CD4-positive, alpha-beta T cell treated with Interleukin-6 for 4 hours (primary cell): ENCODE results near the gene FEN1.

Experiments used
- DNase-seq: peaks from one replicate; pipeline ENCODE4 v3.0.0-alpha.2; 2020; ENCODE audit warnings: mixed read lengths

Gene FEN1

DNA sequence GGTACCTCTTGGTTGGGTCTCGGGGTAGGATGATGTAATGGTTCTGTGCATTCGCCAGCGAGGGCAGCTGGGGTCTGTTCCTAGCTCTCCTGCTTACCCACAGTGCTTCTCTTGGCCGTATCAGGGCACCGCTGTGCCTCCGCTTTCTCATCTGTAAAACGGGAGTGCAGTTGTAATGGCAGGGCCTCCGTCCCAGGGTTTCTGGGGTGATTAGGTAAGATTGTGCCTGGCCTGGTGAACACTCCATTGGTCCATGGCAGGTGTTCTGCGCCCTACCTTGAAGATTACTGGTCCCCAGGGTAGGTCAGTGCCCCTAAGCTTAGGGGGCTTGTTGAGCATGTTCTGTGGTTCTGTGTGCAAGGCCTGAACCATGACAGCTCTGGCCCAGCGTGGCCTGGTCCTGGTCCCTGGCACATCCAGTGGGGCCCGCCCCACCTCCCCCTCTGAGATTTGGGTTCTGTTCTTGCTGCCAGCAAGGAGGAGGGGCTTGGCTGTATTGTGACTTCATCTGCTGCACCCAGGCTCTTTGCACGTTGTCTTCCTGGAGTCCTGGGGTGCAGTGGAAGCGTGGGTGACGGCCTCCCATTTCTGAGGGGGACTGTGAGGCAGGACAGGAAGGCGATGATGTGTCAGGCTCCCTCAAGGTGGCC is 35.4 kb upstream of the FEN1 start:
- no peak for DNase-seq

DNA sequence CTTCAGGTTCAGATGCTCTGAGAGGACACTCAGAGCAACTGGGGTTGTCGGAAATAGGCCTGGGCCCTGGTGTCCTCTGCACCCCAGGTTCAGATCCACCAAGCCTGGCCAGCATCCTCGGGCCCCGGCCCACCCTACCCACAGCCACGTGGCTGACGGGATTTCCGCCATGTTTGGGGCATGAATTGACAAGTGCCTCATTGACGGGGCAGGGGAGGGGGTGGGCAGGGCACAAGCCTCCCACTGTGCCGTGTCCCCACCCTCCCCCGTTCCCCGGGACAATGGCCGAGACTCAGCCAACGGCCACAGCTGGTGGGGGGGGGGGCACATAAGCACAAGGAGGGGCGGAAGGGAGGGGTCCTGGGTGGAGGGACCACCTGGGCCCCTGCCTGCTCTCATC is 31.8 kb upstream of the FEN1 start:
- no peak for DNase-seq

DNA sequence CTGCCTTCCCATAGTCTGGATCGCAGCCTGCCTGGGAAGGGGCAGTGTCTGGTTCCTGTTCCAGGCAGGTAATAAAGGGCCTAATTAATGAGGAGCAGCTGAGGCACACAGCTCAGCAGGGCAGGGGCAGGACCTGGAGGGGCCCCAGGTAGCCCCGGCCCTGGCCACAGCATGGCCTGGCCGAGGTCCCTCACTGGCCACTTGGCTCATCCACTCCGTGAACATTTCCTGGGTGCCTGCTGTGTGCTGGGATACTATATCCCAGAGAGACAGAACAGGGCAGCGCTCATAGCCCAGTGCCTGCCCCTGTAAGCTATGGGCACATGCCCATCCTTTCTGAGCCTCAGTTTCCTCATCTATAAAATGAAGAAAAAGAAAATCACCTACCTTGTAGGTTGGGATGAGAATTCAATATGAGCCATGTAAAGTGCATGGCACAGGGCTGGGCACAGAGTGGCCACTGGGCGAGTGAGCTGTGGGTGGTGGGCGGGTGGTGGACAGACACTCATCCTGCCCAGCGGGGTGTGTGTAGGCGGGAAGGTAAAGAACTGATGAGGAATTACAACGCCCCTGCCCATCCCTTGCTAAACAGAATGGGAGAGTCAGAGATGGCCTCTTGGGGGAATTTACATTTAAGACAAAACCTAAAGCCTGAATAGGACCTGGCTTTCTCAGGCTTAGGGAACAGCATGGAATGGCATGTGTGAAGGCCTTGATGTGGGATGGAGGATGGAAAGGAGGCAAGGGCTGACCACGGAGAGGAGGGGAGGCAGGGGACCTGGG is 31.1 kb upstream of the FEN1 start:
- no peak for DNase-seq

DNA sequence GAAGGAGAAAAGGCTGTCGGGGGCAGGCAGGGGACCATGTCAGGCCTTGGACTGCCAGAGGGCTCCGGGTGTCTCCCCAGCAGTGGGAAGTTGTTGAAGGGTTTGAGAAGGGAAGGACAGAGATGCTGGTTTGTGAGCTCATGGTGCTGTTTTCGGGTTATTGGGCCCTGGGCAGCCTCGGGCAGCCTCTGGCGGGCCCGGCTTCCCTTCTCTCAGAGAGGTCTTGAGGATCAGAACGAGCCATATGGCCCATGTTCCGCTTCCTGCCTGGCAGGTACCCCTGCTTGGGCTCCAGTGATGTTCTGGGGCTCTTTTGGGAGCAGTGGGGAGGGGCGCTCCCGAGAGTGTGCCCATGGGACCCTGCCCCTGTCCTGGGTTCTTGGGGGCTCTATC is 30.5 kb upstream of the FEN1 start:
- DNase-seq = no peak

DNA sequence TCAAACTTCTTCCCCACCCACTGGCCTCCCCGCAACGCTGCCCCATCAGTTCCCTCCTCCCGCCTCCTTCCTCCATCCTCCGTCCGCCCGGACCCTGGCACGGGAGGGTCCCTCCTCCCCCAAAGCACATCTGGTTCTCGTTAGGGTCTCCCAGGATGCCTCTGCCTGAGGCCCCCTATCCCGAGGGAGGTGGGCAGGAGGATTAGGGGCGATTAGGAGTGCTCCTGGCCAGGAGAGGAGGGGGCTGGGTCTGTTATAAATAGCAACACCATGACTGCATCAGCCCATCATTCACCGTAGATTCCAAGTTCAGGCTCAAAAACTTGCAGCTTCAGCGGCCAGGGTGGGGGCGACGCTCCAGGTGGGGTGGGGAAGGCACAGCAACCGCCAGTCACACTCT is 29.9 kb upstream of the FEN1 start:
- DNase-seq = no peak

DNA sequence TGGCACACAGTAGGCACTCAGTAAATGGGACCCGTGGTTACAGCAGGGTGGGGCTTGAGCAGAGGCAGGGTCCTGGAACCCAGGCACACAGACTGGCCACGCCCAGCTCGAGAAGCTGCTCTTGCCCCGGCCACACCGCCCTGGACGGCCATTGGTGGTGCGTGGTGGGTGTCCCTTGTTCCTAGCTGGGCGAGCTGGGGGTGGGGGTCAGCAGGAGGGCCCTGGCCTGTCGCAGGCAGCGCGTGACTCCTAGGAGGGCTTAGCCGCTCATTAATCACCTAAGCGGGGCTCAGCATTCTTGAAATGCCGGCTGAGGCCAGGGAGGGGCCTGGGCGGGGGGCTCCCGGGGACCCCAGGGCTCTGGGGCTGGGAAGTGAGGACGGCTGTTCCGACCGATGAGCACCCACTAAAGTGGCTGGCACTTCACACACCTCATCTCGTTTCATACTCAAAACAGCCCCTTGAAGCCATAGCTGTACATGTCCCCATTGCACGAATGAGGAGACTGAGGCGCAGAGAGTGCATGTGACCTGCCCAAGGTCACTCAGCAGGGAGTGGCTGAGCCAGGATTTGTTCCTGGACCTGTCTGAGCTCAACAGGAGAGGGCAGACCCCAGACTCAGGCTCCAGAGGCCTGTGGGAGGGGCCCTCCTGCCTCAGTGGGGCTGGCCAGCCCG is 28.6 kb upstream of the FEN1 start:
- DNase-seq = no peak

DNA sequence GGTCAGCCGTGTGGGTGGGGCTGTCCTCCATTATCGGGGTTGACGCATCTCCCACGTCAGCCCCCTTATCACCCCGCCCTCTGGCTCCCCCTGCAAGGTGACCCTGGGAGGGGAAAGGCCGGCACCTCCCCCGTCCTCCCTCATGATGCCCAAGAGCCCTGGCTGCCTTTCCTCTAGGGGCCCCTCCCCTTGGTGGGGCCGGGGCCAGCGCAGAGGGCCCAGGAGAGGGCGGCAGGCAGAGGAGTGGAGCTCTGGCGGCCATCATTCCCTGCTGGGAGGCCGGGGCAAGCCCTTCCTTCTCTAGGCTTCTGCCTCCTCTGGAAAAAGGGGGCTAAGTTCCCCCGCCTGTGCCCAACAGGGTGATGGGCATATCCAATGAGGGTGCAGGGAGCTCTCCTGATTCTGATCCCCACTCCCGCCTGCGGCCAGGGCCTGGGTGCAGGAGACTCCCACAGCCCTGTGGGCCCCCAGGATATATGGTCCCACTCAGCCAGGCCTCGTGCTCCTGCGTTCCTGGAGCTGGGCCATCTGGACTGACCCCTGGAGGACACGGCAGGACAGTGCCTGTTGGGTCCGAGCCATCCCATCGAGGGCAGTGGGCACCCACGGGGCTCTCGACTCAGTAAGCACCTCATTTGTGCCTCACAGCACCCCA is 28.0 kb upstream of the FEN1 start:
- DNase-seq = no peak

DNA sequence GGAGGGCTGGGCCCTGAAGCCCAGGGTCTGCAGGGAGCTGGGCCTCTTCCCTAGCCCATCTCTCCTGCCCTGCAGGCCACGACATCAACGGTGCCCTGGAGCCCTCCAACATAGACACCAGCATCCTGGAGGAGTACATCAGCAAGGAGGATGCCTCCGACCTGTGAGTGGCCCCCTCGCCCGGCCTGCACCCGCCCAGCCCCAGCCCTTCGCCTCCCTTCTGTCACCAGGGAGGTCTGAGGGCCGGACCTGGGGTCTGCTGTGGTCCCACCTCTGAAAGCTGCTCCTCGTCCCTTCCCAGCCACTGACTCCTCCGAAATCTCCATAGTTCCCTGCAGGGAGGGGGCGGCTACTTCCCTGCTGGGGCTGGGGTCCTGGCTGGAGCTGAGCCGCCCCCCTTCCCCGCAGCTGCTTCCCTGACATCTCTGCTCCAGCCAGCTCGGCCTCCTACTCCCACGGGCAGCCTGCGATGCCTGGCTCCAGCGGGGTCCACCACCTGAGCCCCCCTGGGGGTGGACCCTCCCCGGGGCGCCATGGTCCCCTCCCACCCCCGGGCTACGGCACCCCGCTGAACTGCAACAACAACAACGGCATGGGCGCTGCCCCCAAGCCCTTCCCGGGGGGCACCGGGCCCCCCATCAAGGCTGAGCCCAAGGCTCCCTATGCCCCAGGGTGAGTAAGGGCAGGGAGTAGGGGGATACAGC is 27.0 kb upstream of the FEN1 start:
- DNase-seq = no peak

DNA sequence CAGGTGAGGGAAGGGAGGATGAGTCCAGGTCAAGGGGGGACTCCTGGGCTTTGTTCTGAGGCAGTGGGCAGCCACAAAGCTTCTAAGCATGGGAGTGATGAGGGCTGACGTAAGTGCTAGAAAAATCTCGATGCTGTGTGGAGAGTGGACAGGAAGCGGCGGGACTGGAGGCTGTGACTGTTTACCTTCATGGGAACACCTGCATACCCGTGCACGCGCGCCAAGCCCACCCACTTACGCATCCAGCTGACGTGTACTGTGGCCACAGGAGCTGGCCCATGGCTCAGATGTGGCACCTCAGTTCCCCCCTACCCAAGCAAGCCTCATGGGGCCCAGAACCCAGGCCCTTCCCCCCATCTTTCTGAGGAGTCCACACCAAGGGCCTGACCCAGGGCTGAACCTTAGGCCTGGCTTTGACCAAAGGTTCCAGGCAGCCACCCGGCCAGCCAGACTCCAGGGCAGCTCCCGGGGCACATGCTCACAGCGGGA is 26.3 kb upstream of the FEN1 start:
- DNase-seq = no peak

DNA sequence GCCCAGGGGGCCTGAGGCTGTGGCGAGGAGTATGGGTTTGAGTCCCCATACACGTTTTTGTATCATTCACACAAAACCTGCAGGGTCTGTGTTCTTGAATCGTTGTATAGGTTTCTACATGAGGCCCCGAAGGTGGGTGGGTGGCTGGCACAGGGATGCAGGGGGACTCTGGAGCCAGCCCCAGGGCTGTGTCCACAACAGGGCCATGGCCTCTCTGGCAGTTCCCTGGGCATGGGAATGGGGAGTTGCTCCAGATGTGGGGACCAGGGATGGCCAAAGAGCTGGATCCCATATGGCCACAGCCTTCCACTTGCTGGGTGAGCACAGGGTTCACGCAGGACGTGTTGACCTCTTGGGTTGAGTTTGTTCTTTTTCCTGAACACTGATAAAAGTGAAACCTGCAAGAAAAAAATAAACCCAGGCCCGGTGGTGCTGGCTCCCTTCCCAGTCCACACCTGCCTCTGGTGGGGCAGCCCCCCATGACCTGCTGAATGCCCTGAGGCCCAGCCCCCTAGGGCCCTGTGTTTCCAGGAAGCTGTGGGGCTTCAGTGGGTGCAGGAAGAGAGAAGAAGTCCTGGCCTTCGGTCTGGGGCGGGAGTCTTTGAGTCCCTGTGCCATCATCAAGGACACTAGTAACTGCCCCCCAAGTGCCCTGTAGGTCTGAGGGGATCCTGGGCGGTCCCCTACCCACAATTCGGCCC is 24.2 kb upstream of the FEN1 start:
- no peak for DNase-seq

DNA sequence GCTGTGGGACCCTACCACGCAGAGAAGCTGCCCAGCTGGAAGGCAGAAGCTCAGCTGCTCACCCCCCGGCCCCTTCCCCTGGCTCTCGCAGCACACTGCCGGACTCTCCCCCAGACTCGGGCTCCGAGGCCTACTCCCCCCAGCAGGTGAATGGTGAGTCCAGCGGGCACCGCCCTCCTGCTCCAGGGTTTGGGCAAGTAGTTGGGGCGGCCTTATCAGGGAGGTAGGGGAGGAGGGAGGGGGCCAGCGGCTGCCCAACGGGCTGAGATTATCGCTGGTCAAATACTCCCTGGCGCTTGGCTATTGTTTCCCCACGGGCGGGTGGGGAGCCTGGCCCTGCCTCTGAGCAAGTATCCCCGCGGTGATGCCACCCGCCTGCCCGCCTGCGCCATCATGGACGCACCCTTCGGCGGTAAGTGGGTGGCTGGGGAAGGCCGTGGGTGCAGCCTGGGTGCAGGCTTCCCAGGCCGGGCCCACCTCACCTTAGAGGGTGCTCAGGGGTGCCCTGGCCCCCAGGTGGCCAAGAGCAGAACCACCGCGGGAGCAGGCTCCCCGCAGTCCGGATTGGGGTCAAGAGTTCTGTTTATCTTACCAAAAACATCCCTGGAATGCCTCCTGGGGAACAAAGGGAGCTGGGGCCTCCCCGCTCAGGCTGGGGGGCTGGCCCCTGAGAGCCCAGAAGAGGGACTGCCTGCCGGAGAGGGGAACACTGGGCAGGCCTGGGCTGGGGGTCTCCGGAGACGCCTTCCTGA is 23.4 kb upstream of the FEN1 start:
- DNase-seq = no peak

DNA sequence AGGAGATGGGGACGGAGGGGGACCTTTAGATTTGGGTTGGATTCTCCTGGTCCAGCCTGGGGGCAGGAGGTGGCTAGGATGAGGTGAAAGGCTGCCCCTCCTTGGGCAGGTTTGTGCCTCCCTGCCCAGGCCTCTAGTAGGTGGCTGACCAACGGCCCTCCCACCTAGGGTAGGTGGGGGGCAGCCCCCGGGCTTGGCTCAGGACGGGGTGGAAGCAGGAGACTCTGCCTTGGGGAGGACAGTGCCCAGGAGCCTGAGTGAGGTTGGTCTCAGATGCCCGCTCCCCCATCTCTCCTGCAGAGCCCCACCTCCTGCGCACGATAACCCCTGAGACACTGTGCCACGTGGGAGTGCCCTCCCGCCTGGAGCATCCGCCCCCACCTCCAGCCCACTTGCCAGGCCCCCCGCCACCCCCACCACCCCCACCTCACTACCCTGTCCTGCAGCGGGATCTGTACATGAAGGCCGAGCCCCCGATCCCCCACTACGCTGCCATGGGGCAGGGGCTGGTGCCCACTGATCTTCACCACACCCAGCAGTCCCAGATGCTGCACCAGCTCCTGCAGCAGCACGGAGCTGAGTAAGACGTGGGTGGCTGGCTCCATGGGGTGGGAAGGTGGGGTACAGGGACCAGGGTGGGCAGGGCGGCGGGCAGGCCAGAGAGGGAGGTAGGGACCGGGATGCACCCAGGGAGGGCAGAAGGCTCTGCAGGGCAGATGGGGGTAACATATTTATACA is 22.6 kb upstream of the FEN1 start:
- no peak for DNase-seq

DNA sequence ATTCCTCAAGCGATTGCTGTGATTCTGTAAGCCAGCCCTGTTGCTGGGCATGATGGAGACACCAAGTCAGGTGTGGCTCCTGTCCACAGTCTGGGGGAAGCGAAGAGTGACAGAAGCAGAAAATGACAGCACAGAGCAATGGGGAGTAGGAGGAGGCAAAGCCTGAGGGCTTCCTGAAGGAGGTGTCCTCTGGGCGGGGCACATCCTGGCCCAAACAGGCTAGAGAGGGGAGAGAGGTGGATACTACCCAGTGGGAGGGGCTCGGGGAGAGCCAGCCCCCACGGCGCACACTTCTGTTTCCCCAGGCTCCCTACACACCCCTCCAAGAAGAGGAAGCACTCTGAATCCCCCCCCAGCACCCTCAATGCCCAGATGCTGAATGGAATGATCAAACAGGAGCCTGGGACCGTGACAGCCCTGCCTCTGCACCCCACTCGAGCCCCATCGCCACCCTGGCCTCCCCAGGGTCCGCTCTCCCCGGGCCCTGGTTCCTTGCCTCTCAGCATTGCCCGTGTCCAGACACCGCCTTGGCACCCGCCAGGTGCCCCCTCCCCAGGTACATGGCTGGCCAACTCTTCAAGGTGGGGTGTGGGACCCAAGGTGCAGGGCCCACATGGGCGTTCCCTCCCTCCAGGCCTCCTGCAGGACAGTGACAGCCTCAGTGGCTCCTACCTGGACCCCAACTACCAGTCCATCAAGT is 21.4 kb upstream of the FEN1 start:
- DNase-seq = no peak

DNA sequence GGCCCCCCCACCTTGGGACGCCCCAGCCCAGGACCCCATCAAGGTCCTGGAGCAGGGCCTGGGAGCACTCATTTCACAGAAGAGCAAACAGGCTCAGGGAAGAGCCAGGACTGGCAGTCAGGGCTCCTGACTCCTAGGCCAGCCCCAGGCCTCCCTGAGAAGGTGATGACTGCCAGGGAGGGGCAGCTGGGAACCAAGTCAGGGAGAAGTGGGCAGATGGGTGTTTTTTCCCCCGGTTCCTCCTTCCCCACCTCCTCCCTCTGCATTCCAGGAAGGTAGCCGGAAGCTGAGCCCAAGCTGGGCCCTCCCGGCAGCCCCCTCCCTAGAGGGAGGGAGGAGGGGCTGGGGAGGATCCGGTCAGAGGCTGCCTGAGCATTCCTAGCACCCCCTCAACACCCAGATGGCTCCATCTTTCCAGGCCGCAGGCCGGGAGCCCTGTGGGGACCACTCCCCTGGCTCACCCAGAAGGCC is 20.7 kb upstream of the FEN1 start:
- no peak for DNase-seq

DNA sequence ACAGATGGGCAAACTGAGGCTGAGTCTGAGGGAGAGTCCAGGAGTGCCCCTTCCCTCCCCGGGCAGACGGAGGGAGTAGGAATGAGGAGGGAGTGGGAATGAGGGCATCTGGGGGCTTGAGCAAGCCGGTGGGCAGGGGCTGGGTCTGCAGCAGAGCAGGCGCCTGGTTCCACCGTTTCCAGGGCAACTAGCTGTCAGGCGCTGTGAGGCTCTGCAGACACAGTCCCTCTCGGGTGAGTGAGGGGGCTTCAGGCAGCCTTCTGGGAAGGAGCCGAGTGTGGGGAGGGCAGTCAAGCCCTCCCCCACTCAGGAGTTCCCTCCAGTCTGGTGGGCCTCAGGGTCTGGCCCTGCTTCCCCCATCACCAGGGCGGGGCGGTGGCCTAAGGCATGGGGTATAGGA is 19.4 kb upstream of the FEN1 start:
- DNase-seq = no peak

DNA sequence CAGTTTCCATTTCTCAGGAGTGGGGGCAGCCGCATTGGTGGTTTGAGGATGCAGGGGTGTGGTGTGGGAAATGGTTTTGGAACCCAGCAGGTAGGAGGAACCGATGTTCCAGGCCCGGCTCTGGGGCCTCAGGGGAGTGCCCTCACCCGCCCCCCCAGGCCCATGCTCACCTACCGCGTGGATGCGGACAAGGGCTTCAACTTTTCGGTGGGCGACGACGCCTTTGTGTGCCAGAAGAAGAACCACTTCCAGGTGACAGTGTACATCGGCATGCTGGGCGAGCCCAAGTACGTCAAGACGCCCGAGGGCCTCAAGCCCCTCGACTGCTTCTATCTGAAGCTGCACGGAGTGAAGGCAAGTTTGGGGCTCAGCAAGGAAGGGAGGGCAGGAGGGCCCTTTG is 18.9 kb upstream of the FEN1 start:
- DNase-seq = no peak

DNA sequence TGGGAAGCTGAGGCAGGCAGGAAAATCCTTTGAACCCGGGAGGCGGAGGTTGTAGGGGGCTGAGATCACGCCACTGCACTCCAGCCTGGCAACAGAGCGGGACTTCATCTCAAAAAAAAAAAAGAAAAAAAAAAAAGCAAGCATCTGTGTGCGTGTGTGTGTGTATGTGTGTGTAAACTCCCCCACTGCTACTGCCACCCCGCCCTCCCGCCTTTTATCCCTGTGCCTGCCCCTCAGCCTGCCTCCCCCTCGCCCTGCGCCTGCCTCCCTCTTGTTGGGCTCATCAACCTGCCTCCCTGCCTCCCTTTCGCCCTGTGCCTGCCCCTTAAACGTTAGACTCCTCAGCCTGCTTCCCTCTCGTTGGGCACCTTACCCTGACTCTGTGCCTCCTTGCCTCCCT is 18.3 kb upstream of the FEN1 start:
- no peak for DNase-seq

DNA sequence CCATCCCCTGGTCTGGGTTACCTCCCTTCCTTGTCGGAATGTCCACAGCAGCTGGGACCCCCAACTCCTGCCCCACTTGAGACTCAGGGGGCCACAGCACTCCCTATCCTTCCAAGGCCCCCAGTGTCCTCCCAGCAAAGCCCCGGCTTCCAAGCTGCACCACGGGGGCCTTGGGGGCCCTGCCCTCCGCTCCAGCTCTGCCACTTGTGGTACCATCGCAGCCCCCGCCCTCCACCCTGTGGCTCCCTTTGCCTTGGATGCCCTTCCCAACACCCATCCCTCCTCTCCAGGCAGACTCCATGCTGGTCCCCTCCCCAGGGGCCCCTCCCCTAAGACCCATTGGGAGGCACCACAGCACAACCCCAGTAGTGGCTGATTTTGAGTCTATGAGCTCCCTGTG is 17.6 kb upstream of the FEN1 start:
- no peak for DNase-seq

DNA sequence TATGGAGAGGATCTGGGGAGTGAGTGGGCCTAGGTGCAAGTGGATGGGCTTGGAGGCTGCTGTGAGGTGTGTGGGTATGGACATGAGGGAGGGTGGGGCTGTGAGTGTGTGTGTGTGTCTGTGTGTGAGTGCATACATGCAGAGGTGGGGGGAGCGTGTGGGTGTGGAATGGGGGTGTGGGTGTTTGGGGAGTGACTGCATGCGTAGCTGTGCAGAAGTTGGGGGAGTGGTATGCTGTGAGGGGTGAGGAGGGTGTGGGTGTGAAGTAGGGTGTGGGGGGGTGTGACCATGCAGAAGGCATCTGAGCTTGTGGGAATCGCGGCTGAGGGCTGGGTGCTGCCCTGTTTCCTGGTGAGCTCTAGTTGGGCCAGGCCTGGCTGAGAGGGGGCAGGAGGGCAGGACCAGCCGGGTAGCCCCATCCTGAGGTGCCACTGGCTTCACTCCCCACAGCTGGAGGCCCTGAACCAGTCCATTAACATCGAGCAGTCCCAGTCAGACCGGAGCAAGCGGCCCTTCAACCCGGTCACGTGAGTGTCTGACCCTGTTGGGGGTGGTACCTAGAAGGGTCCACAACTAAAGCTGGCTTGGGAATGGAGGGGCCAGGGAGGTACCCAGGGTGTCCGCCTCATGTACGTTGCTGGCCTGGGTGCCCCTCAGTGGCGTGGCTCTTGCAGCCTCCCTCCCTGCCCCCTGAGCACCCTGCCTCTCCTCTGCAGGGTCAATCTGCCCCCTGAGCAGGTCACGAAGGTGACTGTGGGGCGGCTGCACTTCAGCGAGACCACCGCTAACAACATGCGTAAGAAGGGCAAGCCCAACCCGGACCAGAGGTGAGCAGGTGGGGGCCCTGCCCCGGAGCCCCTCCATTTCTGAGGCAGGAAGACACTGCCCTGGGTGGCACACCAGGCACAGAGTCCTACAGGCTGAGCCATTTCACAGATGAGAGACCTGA is 16.8 kb upstream of the FEN1 start:
- DNase-seq = no peak
